Heart left ventricle (tissue), 16 donors: Measurements from ENCODE around the gene EP400. TPM values are rescaled to one million over a fixed set of nuclear protein-coding genes. Genes with fewer than 3 reads are reported as not detected.
"Not testable (repeated sequence)": the region's sequence is repeated elsewhere in the genome, so short reads cannot be mapped to it uniquely, and the experiment has no call there.

Source experiments
- ATAC-seq, 4 donors: fragments of 200-7000 bp; cut with Tn5 transposase; one replicate each; pipeline ENCODE4 v1.9.1; 2020 to 2022; ENCODE audit warnings: moderate library complexity in 4 of 4, mild to moderate bottlenecking in 3 of 4, moderate number of reproducible peaks in 1 of 4
- DNase-seq, 5 donors: peaks; one replicate each; pipeline ENCODE4 v3.0.0-alpha.2; 2020
- H3K27ac ChIP-seq, 12 donors: fragments of 200-600 bp; sonication (generic) in 4 of 12; one replicate each; pipeline versions ENCODE4 v1.5.0 to v1.8.0; 2016 to 2022; ENCODE audit warnings: mild to moderate bottlenecking in 2 of 12
- H3K27me3 ChIP-seq, 9 donors: fragments of 200-600 bp; sonication (generic) in 2 of 9; one replicate each; pipeline versions ENCODE4 v1.5.1 to v1.8.0; 2016 to 2022; ENCODE audit warnings: mild to moderate bottlenecking in 3 of 9
- H3K36me3 ChIP-seq, 9 donors: fragments of 200-600 bp; sonication (generic) in 2 of 9; one replicate each; pipeline versions ENCODE4 v1.5.0 to v1.8.0; 2018 to 2022; ENCODE audit warnings: mild to moderate bottlenecking in 2 of 9
- H3K4me1 ChIP-seq, 12 donors: fragments of 200-600 bp; sonication (generic) in 4 of 12; one replicate each; pipeline versions ENCODE4 v1.5.0 to v1.8.0; 2016 to 2022; ENCODE audit warnings: mild to moderate bottlenecking in 3 of 12
- H3K4me3 ChIP-seq, 12 donors: fragments of 200-600 bp; sonication (generic) in 4 of 12; one replicate each; pipeline versions ENCODE4 v1.5.0 to v1.8.0; 2017 to 2022; ENCODE audit warnings: mild to moderate bottlenecking in 9 of 12, moderate library complexity in 4 of 12
- H3K9me3 ChIP-seq, 12 donors: fragments of 200-600 bp; sonication (generic) in 4 of 12; one replicate each; pipeline versions ENCODE4 v1.5.0 to v1.8.0; 2016 to 2022; ENCODE audit warnings: mild to moderate bottlenecking in 1 of 12
- CTCF ChIP-seq, 12 donors: fragments of 200-600 bp; sonication (generic) in 4 of 12; IDR thresholded peaks; one replicate each; pipeline versions ENCODE4 v1.5.0 to v1.8.0; 2018 to 2022; ENCODE audit warnings: antibody characterized with exemption in 12 of 12, mild to moderate bottlenecking in 5 of 12
- POLR2A ChIP-seq, 2 donors: fragments of 450-650 bp; IDR thresholded peaks; one replicate each; pipeline ENCODE4 v1.6.1; 2017; ENCODE audit warnings: antibody characterized with exemption in 2 of 2, mild to moderate bottlenecking in 2 of 2, moderate library complexity in 2 of 2
- WGBS, 4 donors: extraction: QIAGEN DNeasy Blood & Tissue Kit in 2 of 4; methylation state at CpG; one replicate each; pipeline versions ENCODE4 v1.1.5 to v1.1.7; 2013 to 2018; 5-methylcytosine and 5-hydroxymethylcytosine counted together
- intact Hi-C, 10 donors: fragments of 100-400 bp; cut with DNase I; formaldehyde crosslinking; loops; one replicate each; pipeline versions ENCODE4 v1.11.1 to v1.14.2; 2022
- polyA plus RNA-seq, 2 donors: library from polyadenylated mRNA; stranded (reverse); fragments of 200-250 nt; gene quantifications; one replicate each; pipeline ENCODE4 v1.2.3, GENCODE V29; 2013
- total RNA-seq, 9 donors: library from RNA; depleted of rRNA in 2 of 9; stranded (reverse); fragments of >200 nt in 2 of 9; fragmentation: NEBNext Ultra II Directional in 3 of 9; extraction: Animal tissue kit (Norgen Biotek cat#: 25700) in 3 of 9; gene quantifications; one replicate each; pipeline versions ENCODE4 v1.1.0 to v1.2.4, GENCODE V29; 2016 to 2023
- donor health status: ischemic (EF 13 %, LVEDD 7.1; RV severe dilation, severe dysfunction).
- donor health status: healthy with polysubstance abuse.
- donor health status: DM: no; HTN: yes; CAD: no.
- donor health status: DM: no; HTN: no; CAD: no.
- donor health status: ischemic (EF 25% LVEDD 6.9; RV normal size, moderate dysfunction).
- donor health status: ischemic (EF 25% LVEDD 5.7; RV mildly dilated, moderate dysfunction).
- donor health status: healthy.
- donor health status: DM: yes; HTN: yes; CAD: no.
- donor health status: ischemic (EF 35%, LVEDD 5.7; RV mildly dilated, moderate dysfunction).
- donor health status: nonischemic (EF 11% LVEDD 7.7; RV severe dilation, severe dysfunction).
- donor health status: DM: yes; HTN: yes; CAD: no.
- donor health status: PGD.
- donor health status: ischemic (EF 29% LVEDD 5.4; RV normal size, mild dysfunction).
- donor health status: nonischemic (EF 23%, LVEDD 6.1; RV moderate dilation, normal function).

Gene EP400
- total and polyA plus RNA-seq, 11 donors = 9.8 to 27.8 (median 13.5) TPM

DNA sequence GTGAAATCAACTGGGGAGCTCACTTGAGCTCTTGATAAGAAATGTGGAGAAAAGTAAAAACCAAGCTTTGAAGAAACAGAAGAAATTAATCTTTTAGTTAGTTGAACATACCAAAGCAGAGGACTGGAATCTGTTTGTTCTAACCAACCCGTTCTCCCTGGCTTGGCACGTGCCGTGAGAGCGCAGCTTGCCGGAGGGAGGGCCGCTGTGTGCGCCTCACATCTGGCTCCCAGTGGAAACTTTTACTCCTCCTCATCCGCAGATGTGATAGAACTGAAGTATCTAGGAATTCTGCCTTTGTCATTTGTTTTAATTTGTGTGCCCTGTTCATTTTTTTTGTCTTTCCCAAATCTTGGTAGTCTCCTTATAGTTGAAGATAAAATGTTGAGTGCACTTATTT is 129.5 kb downstream of the EP400 start:
- H3K4me3 ChIP-seq = no peak overlapping the region
- no peaks in the 10 kb centered on the region for H3K9me3 ChIP-seq
- TF ChIP-seq CTCF (IDR thresholded peaks at IDR 0.05) (no peak), POLR2A (IDR thresholded peaks at IDR 0.05) (no peak)
- intact Hi-C loops = no loop called here
- 79 to 88% (median 87%) methylated on average over 8 of the region's 8 CpGs for WGBS, 4 donors
- H3K27ac ChIP-seq = peak overlapping the region in 1 of 12 donors; percentile 58
- no peaks in the 10 kb centered on the region for H3K27me3 ChIP-seq
- peaks cover 0 to 59% (median 47%) of the 10 kb centered on the region in 9 donors for H3K36me3 ChIP-seq
- no peak for DNase-seq
- peaks cover 0 to 27% (median 7%) of the 10 kb centered on the region in 12 donors for H3K4me1 ChIP-seq
- ATAC-seq = no peak

GRCh38 chr12:132079695-132080094 is 130.0 kb downstream of the EP400 start:
- H3K4me3 ChIP-seq = no peak overlapping the region
- H3K36me3 ChIP-seq = peaks cover 0 to 54% (median 42%) of the 10 kb centered on the region in 9 donors
- H3K9me3 ChIP-seq = no peaks in the 10 kb centered on the region
- no peaks in the 10 kb centered on the region for H3K27me3 ChIP-seq
- DNase-seq = no peak
- WGBS, 4 donors = 68 to 81% (median 75%) methylated on average over 12 of the region's 12 CpGs
- intact Hi-C loops = no loop called here
- no peak for ATAC-seq
- H3K27ac ChIP-seq = peak overlapping the region in 2 of 12 donors; percentile 5 to 58
- peaks cover 0 to 27% (median 7%) of the 10 kb centered on the region in 12 donors for H3K4me1 ChIP-seq
- no peak for TF ChIP-seq CTCF (IDR thresholded peaks at IDR 0.05)
- no peak for TF ChIP-seq POLR2A (IDR thresholded peaks at IDR 0.05)

- H3K9me3 ChIP-seq, DNase-seq, intact Hi-C loops, H3K27me3 ChIP-seq, ATAC-seq, H3K4me3 ChIP-seq: not testable (repeated sequence)
- H3K36me3 ChIP-seq = peaks cover 0 to 46% (median 34%) of the 10 kb centered on the region in 9 donors
- peak overlapping the region in 1 of 12 donors; percentile 8 for H3K27ac ChIP-seq
- H3K4me1 ChIP-seq = peaks cover 0 to 33% (median 13%) of the 10 kb centered on the region in 12 donors
- 71 to 80% (median 78%) methylated on average over 7 of the region's 7 CpGs for WGBS, 4 donors
These were observed 130.8 kb downstream of the EP400 start for GRCh38 chr12:132080515-132080914.

DNA sequence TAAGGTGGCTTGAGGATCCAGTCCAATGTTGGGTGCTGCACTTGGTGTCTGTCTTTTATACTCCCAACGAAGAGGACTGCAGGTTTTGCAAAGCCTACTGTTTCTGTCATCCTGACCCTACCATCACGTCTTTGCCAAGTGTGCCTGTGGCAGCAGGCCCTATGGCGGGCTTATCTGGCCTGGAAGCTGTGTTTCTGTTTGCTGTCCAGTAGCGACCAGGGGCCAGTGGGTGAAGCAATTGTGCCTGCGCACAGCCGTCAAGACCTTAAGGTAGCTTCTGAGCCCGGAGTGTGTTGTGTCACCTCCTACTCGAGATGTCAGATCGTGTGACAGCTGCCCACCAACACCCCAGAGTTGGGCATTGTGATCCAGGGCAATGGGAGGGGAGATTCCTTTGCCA is 131.7 kb downstream of the EP400 start:
- intact Hi-C loops = no loop called here
- Histone ChIP-seq H3K36me3 (peaks cover 0 to 36% (median 25%) of the 10 kb centered on the region in 9 donors), H3K4me1 (peaks cover 0 to 36% (median 15%) of the 10 kb centered on the region in 12 donors), H3K4me3 (no peak overlapping the region), H3K27ac (no peak overlapping the region), H3K27me3 (no peaks in the 10 kb centered on the region), H3K9me3 (no peaks in the 10 kb centered on the region)
- ATAC-seq (peak in 3 of 4 donors; percentile 2 to 16 (median 3)), DNase-seq (no peak)
- TF ChIP-seq POLR2A (IDR thresholded peaks at IDR 0.05) (no peak), CTCF (IDR thresholded peaks at IDR 0.05) (no peak)
- 75 to 83% (median 78%) methylated on average over 7 to 9 of the region's 9 CpGs for WGBS, 4 donors

GRCh38 chr12:132083614-132083940 is 133.8 kb downstream of the EP400 start:
- no peak for TF ChIP-seq CTCF (IDR thresholded peaks at IDR 0.05)
- Histone ChIP-seq H3K4me3 (peak overlapping the region; percentile 82 to 100 (median 94)), H3K36me3 (peaks cover 0 to 15% (median 4%) of the 10 kb centered on the region in 9 donors), H3K27me3 (no peaks in the 10 kb centered on the region), H3K27ac (peak overlapping the region in 4 of 12 donors; percentile 89 to 97 (median 92)), H3K9me3 (no peaks in the 10 kb centered on the region), H3K4me1 (peaks cover 0 to 31% (median 15%) of the 10 kb centered on the region in 12 donors)
- intact Hi-C loops = no loop called here
- no peak for DNase-seq
- 8 to 25% (median 17%) methylated on average over 8 of the region's 8 CpGs for WGBS, 4 donors
- ATAC-seq = no peak
